ENCODE results near the gene DTYMK.

- TF ChIP-seq CTCF (conservative IDR thresholded peaks at IDR 0.05; ENCODE audit: low read depth, low read length) (no peak), EZH2 (IDR thresholded peaks at IDR 0.05; ENCODE audit: low read length, unreplicated experiment) (no peak), EZH2phosphoT487 (IDR thresholded peaks at IDR 0.05; ENCODE audit: borderline replicate concordance, low read length) (no peak)
Observed at GRCh38 chr2:241678784-241679540, 7.7 kb downstream of the DTYMK start.

All from PC-3 (cell line).